Osteoblast (primary cell): Measurements from ENCODE around the gene KCNN3. TPM values are rescaled to one million over a fixed set of nuclear protein-coding genes. Genes with fewer than 3 reads are reported as not detected.

Experiments used
- DNase-seq: peaks from one replicate; pipeline ENCODE4 v3.0.0; 2011; ENCODE audit warnings: low spot score, mixed read lengths; ENCODE audit not compliant: insufficient read length; ENCODE audit errors: missing footprints
- H2AFZ ChIP-seq: 2 replicates; pipeline ENCODE4 v1.6.0; 2011; ENCODE audit warnings: mild to moderate bottlenecking, low read length
- H3K27ac ChIP-seq: 2 replicates; pipeline ENCODE4 v1.5.1; 2011; ENCODE audit warnings: mild to moderate bottlenecking, low read depth, low read length, moderate library complexity
- H3K27me3 ChIP-seq: 2 replicates; pipeline ENCODE4 v1.6.0; 2012; ENCODE audit warnings: mild to moderate bottlenecking, control low read depth, inconsistent platforms, low read length, moderate library complexity; ENCODE audit not compliant: insufficient read depth
- H3K36me3 ChIP-seq: 2 replicates; pipeline ENCODE4 v1.5.1; 2011; ENCODE audit warnings: mild to moderate bottlenecking, low read length, control low read depth, moderate library complexity; ENCODE audit not compliant: insufficient read depth
- H3K4me1 ChIP-seq: 2 replicates; pipeline ENCODE4 v1.5.1; 2011; ENCODE audit warnings: mild to moderate bottlenecking, low read length, control low read depth, moderate library complexity; ENCODE audit not compliant: insufficient read depth
- H3K4me2 ChIP-seq: 2 replicates; pipeline ENCODE4 v1.6.0; 2011; ENCODE audit warnings: mild to moderate bottlenecking, low read length; ENCODE audit not compliant: insufficient read depth
- H3K4me3 ChIP-seq: fragments of 200-600 bp; sonication (generic); 3 replicates; pipeline ENCODE4 v1.5.1; 2012; ENCODE audit warnings: mild to moderate bottlenecking, low read length, inconsistent platforms; ENCODE audit not compliant: insufficient read depth
- H3K79me2 ChIP-seq: 2 replicates; pipeline ENCODE4 v1.6.0; 2012; ENCODE audit warnings: mild to moderate bottlenecking, low read length, control low read depth, inconsistent platforms; ENCODE audit not compliant: insufficient read depth
- H3K9me3 ChIP-seq: 2 replicates; pipeline ENCODE4 v1.5.1; 2011; ENCODE audit warnings: low read depth, low read length, control low read depth
- H4K20me1 ChIP-seq: 2 replicates; pipeline ENCODE4 v1.6.0; 2012; ENCODE audit warnings: mild to moderate bottlenecking, low read length, control low read depth; ENCODE audit not compliant: insufficient read depth
- CTCF ChIP-seq: IDR thresholded peaks from 2 replicates; pipeline ENCODE4 v1.5.1; 2011; ENCODE audit warnings: mild to moderate bottlenecking, low read depth, low read length, moderate library complexity; ENCODE audit errors: extremely low read depth
- total RNA-seq: library from RNA; depleted of rRNA; stranded (reverse); fragments of >200 nt; gene quantifications from 2 replicates; pipeline ENCODE4 v1.2.3, GENCODE V29; 2012

KCNN3 gene
- total RNA-seq, 1 donor, result under 0.01 TPM

DNA sequence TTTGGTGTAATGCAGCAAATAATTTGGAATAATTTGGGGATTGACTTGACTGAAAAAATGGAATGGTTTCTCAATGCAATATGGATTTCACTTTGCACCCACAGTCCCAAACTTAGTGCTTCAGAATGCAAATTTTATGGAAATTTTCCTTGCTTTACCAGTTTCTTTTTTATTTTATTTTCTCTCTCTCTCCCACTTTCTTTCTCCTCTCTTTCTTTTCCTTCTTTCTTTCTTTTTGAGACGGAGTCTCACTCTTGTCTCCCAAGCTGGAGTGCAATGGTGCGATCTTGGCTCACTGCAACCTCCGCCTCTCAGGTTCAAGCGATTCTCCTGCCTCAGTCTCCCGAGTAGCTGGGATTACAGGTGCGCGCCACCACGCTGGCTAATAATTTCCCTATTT is 110.3 kb downstream of the KCNN3 start:
- no peaks in the 10 kb centered on the region for H3K79me2 ChIP-seq
- no peaks in the 10 kb centered on the region for H4K20me1 ChIP-seq
- H3K4me3 ChIP-seq, result no peak overlapping the region
- no peak overlapping the region for H3K4me2 ChIP-seq
- TF ChIP-seq CTCF, result no peak
- H3K4me1 ChIP-seq, result no peaks in the 10 kb centered on the region
- no peak overlapping the region for H2AFZ ChIP-seq
- H3K9me3 ChIP-seq, result no peaks in the 10 kb centered on the region
- no peak for DNase-seq
- H3K27me3 ChIP-seq, result peaks cover 57% of the 10 kb centered on the region
- no peak overlapping the region for H3K27ac ChIP-seq
- no peaks in the 10 kb centered on the region for H3K36me3 ChIP-seq

GRCh38 chr1:154759196-154759595 is 110.9 kb downstream of the KCNN3 start:
- H3K4me1 ChIP-seq, result no peaks in the 10 kb centered on the region
- H3K27me3 ChIP-seq, result peaks cover 57% of the 10 kb centered on the region
- DNase-seq, result no peak
- no peaks in the 10 kb centered on the region for H4K20me1 ChIP-seq
- no peak for TF ChIP-seq CTCF
- peaks cover 2% of the 10 kb centered on the region for H3K9me3 ChIP-seq
- no peaks in the 10 kb centered on the region for H3K79me2 ChIP-seq
- no peak overlapping the region for H3K27ac ChIP-seq
- H3K4me3 ChIP-seq, result no peak overlapping the region
- no peaks in the 10 kb centered on the region for H3K36me3 ChIP-seq
- no peak overlapping the region for H2AFZ ChIP-seq
- no peak overlapping the region for H3K4me2 ChIP-seq

DNA sequence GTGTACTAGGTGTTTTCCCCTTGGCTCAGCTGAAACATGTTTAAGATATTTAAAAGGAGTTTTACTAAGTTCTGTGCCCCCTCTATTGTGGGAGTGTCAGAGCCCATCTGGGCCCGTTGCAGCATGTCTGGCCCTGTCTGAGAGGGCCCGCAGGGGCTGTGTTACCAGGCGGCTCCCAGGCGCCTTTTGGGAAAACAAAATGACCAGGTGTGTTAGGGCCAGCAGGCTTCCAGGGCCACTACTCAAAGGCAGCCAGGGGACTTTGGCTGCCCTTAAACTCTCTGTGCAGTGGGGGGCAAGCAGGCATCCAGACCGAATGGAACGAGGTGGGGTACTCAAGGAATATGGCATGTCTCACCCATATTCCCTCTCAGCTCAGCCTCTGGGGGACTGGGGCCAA is 111.7 kb downstream of the KCNN3 start:
- Histone ChIP-seq H4K20me1 (no peaks in the 10 kb centered on the region), H3K27ac (no peak overlapping the region), H3K4me2 (no peak overlapping the region), H3K27me3 (peaks cover 54% of the 10 kb centered on the region), H3K36me3 (no peaks in the 10 kb centered on the region), H2AFZ (no peak overlapping the region), H3K79me2 (no peaks in the 10 kb centered on the region), H3K4me1 (no peaks in the 10 kb centered on the region), H3K9me3 (peaks cover 2% of the 10 kb centered on the region), H3K4me3 (no peak overlapping the region)
- no peak for DNase-seq
- TF ChIP-seq CTCF, result no peak

DNA sequence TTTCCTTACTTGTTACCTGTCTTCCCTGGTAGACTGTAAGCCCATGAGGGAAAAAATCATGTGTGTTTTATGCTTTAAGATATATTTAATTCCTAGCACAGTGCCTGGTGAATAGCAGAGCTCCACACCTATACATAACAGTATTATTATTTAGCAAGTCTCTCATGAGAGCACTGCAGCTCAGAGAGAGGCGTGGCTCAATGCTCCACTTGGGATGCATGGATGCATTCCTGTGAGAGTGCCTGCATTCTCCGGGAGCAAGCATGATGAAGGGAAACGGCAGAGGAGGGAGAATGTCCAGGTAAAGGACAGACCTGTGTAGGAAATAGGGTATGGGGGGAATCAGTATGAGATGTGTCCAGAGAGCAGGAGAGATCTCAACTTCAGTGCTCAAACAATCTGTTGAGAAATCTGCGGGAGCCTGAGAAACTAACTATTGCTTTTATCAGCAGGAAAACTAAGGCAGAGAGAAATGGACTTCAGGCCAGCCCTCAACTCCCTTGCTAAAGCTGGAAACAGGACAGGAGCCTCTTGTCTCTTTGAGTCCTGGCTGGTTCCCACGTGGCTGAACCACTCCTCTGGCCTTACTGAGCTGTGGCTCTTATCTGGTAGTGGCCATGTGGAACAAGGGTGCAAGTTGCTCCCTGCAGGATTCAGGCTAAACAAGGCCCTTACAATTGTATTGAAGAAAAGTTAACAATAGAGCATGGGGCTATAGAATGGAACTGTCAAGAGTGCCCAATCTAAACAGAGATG is 113.1 kb downstream of the KCNN3 start:
- no peak overlapping the region for H3K4me2 ChIP-seq
- peaks cover 40% of the 10 kb centered on the region for H3K27me3 ChIP-seq
- H4K20me1 ChIP-seq, result no peaks in the 10 kb centered on the region
- no peak for DNase-seq
- no peak overlapping the region for H2AFZ ChIP-seq
- peaks cover 2% of the 10 kb centered on the region for H3K9me3 ChIP-seq
- no peaks in the 10 kb centered on the region for H3K79me2 ChIP-seq
- TF ChIP-seq CTCF, result no peak
- H3K4me1 ChIP-seq, result no peaks in the 10 kb centered on the region
- no peaks in the 10 kb centered on the region for H3K36me3 ChIP-seq
- H3K27ac ChIP-seq, result no peak overlapping the region
- H3K4me3 ChIP-seq, result no peak overlapping the region
